Measurements from ENCODE around the gene SDK2.

- no peak for TF ChIP-seq EP300 (IDR thresholded peaks at IDR 0.05)
- no peak for TF ChIP-seq CTCF (IDR thresholded peaks at IDR 0.05)
These were observed 4.3 kb downstream of the SDK2 start for GRCh38 chr17:73639932-73640331.
